H9 (cell line): ENCODE data around the gene RFT1. TPM values are rescaled to one million over a fixed set of nuclear protein-coding genes. Genes with fewer than 3 reads are reported as not detected.

Experiments used
- DNase-seq: peaks from one replicate; pipeline ENCODE4 v3.0.0-alpha.2; 2017
- H2AFZ ChIP-seq: one replicate; pipeline ENCODE4 v1.6.1; 2013; ENCODE audit warnings: mild to moderate bottlenecking, low read length, control low read depth, moderate library complexity
- H2AK5ac ChIP-seq: 2 replicates; pipeline ENCODE4 v1.6.1; 2013; ENCODE audit warnings: low read length, control low read depth, mixed read lengths; ENCODE audit not compliant: insufficient read length
- H2BK120ac ChIP-seq: one replicate; pipeline ENCODE4 v1.6.1; 2013; ENCODE audit warnings: low read depth, mild to moderate bottlenecking, low read length, control low read depth, inconsistent platforms; ENCODE audit not compliant: poor library complexity, severe bottlenecking
- H2BK12ac ChIP-seq: 2 replicates; pipeline ENCODE4 v1.6.1; 2013; ENCODE audit warnings: low read length, control low read depth, mixed read lengths, low read depth; ENCODE audit not compliant: insufficient read length
- H2BK15ac ChIP-seq: 2 replicates; pipeline ENCODE4 v1.6.1; 2013; ENCODE audit warnings: low read depth, low read length, control low read depth
- H2BK20ac ChIP-seq: one replicate; pipeline ENCODE4 v1.6.1; 2013; ENCODE audit warnings: low read depth, mild to moderate bottlenecking, low read length, control low read depth, inconsistent platforms; ENCODE audit not compliant: poor library complexity, severe bottlenecking
- H2BK5ac ChIP-seq: 2 replicates; pipeline ENCODE4 v1.6.1; 2013; ENCODE audit warnings: low read length, control low read depth, mixed read lengths; ENCODE audit not compliant: insufficient read length
- H3K14ac ChIP-seq: 2 replicates; pipeline ENCODE4 v1.6.1; 2013; ENCODE audit warnings: low read length, control low read depth; ENCODE audit not compliant: insufficient read depth
- H3K18ac ChIP-seq: 2 replicates; pipeline ENCODE4 v1.6.1; 2013; ENCODE audit warnings: low read depth, mild to moderate bottlenecking, mixed read lengths, low read length, control low read depth; ENCODE audit not compliant: insufficient read length
- H3K23ac ChIP-seq: 2 replicates; pipeline ENCODE4 v1.6.1; 2013; ENCODE audit warnings: low read length, control low read depth, mixed read lengths, low read depth; ENCODE audit not compliant: insufficient read length
- H3K23me2 ChIP-seq: 2 replicates; pipeline ENCODE4 v1.6.1; 2013; ENCODE audit warnings: low read depth, mild to moderate bottlenecking, mixed read lengths, low read length, control low read depth; ENCODE audit not compliant: insufficient read length, poor library complexity, severe bottlenecking
- H3K27ac ChIP-seq: 2 replicates; pipeline ENCODE4 v1.5.1; 2013; ENCODE audit warnings: low read length, control low read depth, mixed read lengths, low read depth; ENCODE audit not compliant: insufficient read length
- H3K27me3 ChIP-seq: 2 replicates; pipeline ENCODE4 v1.6.1; 2013; ENCODE audit warnings: low read length, control low read depth, inconsistent platforms; ENCODE audit not compliant: insufficient read depth
- H3K4ac ChIP-seq: 2 replicates; pipeline ENCODE4 v1.6.1; 2013; ENCODE audit warnings: low read depth, mild to moderate bottlenecking, control low read depth, inconsistent platforms, low read length, moderate library complexity
- H3K4me1 ChIP-seq: 2 replicates; pipeline ENCODE4 v1.6.1; 2013; ENCODE audit warnings: low read length, control low read depth, inconsistent platforms; ENCODE audit not compliant: insufficient read depth
- H3K4me2 ChIP-seq: 2 replicates; pipeline ENCODE4 v1.6.1; 2013; ENCODE audit warnings: low read length, control low read depth, mixed read lengths; ENCODE audit not compliant: insufficient read length, insufficient read depth
- H3K56ac ChIP-seq: 2 replicates; pipeline ENCODE4 v1.6.1; 2013; ENCODE audit warnings: low read depth, mild to moderate bottlenecking, mixed read lengths, low read length, control low read depth; ENCODE audit not compliant: insufficient read length
- H3K79me1 ChIP-seq: 2 replicates; pipeline ENCODE4 v1.6.1; 2013; ENCODE audit warnings: low read depth, mild to moderate bottlenecking, moderate library complexity, low read length, control low read depth, inconsistent platforms; ENCODE audit not compliant: insufficient read depth, poor library complexity, severe bottlenecking
- H3K79me2 ChIP-seq: 2 replicates; pipeline ENCODE4 v1.6.1; 2013; ENCODE audit warnings: low read length, control low read depth, inconsistent platforms; ENCODE audit not compliant: insufficient read depth
- H3K9ac ChIP-seq: 2 replicates; pipeline ENCODE4 v1.6.1; 2013; ENCODE audit warnings: low read length, control low read depth, mixed read lengths; ENCODE audit not compliant: insufficient read length; ENCODE audit errors: extremely low read depth
- H3K9me3 ChIP-seq: one replicate; pipeline ENCODE4 v1.6.1; 2013; ENCODE audit warnings: low read depth, low read length, inconsistent platforms; ENCODE audit not compliant: control insufficient read depth
- H3T11ph ChIP-seq: one replicate; pipeline ENCODE4 v1.6.1; 2013; ENCODE audit warnings: mild to moderate bottlenecking, low read length, control low read depth, inconsistent platforms
- H4K20me1 ChIP-seq: one replicate; pipeline ENCODE4 v1.6.1; 2013; ENCODE audit not compliant: control insufficient read depth, insufficient read length, insufficient read depth
- H4K5ac ChIP-seq: 2 replicates; pipeline ENCODE4 v1.6.1; 2013; ENCODE audit warnings: low read depth, mild to moderate bottlenecking, mixed read lengths, low read length, control low read depth; ENCODE audit not compliant: insufficient read length
- H4K8ac ChIP-seq: replicated peaks from 2 replicates; pipeline ENCODE4 v1.6.1; 2013; ENCODE audit warnings: low read length, control low read depth, mixed read lengths, low read depth; ENCODE audit not compliant: insufficient read length
- H4K91ac ChIP-seq: 2 replicates; pipeline ENCODE4 v1.6.1; 2013; ENCODE audit warnings: low read depth, mild to moderate bottlenecking, moderate library complexity, mixed read lengths, low read length, control low read depth; ENCODE audit not compliant: insufficient read length
- H3K27ac Mint-ChIP-seq, 3 experiments: 2 replicates in 2 of 3; 3 replicates in 1 of 3; pipeline ENCODE4 v1.8.0; 2020 to 2021; ENCODE audit warnings: mixed read lengths in 3 of 3, mild to moderate bottlenecking in 1 of 3, moderate library complexity in 1 of 3
- H3K27me3 Mint-ChIP-seq: 2 replicates; pipeline ENCODE4 v1.8.0; 2021; ENCODE audit warnings: low read depth, mild to moderate bottlenecking, moderate library complexity, mixed read lengths
- H3K36me3 Mint-ChIP-seq, 3 experiments: 2 replicates in 2 of 3; 3 replicates in 1 of 3; pipeline ENCODE4 v1.8.0; 2020 to 2021; ENCODE audit warnings: low read depth in 3 of 3, mixed read lengths in 3 of 3; ENCODE audit not compliant: insufficient read depth in 1 of 3
- H3K4me1 Mint-ChIP-seq, 2 experiments: 2 replicates each; pipeline ENCODE4 v1.8.0; 2020; ENCODE audit warnings: mixed read lengths in 2 of 2
- H3K4me3 Mint-ChIP-seq, 2 experiments: 2 replicates in 1 of 2; 3 replicates in 1 of 2; pipeline ENCODE4 v1.8.0; 2020 to 2021; ENCODE audit warnings: mild to moderate bottlenecking in 2 of 2, mixed read lengths in 2 of 2, moderate library complexity in 1 of 2
- H3K9me3 Mint-ChIP-seq, 2 experiments: 2 replicates in 1 of 2; 3 replicates in 1 of 2; pipeline ENCODE4 v1.8.0; 2020; ENCODE audit warnings: mild to moderate bottlenecking in 2 of 2, mixed read lengths in 2 of 2, moderate library complexity in 1 of 2
- WGBS: extraction: QIAGEN DNeasy Blood & Tissue Kit; methylation state at CpG from one replicate; pipeline ENCODE4 v1.1.7; 2013; ENCODE audit warnings: missing lambda C conversion rate, low lambda C conversion rate, mixed read lengths; ENCODE audit not compliant: insufficient read length; ENCODE audit errors: extremely low coverage; 5-methylcytosine and 5-hydroxymethylcytosine counted together
- total RNA-seq: library from RNA; stranded (reverse); gene quantifications from 2 replicates; pipeline ENCODE4 v1.2.1, GENCODE V29; 2021
- TF ChIP-seq, protein P1 (sequence below): fragments of 200-600 bp; sonication (generic); conservative IDR thresholded peaks from 3 replicates; pipeline ENCODE4 v1.8.0; 2021; ENCODE audit warnings: antibody characterized with exemption, mild to moderate bottlenecking

Gene RFT1
- total RNA-seq, 1 experiment from 2014 or later = 24.1 TPM

- no peak overlapping the region for H3K27ac ChIP-seq
- no peak overlapping the region for H4K8ac ChIP-seq
- H3K56ac ChIP-seq = no peak overlapping the region
- no peak overlapping the region for H2BK12ac ChIP-seq
- Mint-ChIP-seq H3K36me3 (peaks cover 0 to 14% (median 9%) of the 10 kb centered on the region in 3 experiments; a peak in 6 of 7 replicates), H3K27ac (peak overlapping the region in 1 of 3 experiments; percentile 30; a peak in 3 of 7 replicates), H3K4me1 (no peaks in the 10 kb centered on the region), H3K27me3 (no peaks in the 10 kb centered on the region), H3K4me3 (no peak overlapping the region), H3K9me3 (no peaks in the 10 kb centered on the region)
- H3K79me2 ChIP-seq = no peaks in the 10 kb centered on the region
- H2AK5ac ChIP-seq = no peak overlapping the region
- TF ChIP-seq, protein P1, sequence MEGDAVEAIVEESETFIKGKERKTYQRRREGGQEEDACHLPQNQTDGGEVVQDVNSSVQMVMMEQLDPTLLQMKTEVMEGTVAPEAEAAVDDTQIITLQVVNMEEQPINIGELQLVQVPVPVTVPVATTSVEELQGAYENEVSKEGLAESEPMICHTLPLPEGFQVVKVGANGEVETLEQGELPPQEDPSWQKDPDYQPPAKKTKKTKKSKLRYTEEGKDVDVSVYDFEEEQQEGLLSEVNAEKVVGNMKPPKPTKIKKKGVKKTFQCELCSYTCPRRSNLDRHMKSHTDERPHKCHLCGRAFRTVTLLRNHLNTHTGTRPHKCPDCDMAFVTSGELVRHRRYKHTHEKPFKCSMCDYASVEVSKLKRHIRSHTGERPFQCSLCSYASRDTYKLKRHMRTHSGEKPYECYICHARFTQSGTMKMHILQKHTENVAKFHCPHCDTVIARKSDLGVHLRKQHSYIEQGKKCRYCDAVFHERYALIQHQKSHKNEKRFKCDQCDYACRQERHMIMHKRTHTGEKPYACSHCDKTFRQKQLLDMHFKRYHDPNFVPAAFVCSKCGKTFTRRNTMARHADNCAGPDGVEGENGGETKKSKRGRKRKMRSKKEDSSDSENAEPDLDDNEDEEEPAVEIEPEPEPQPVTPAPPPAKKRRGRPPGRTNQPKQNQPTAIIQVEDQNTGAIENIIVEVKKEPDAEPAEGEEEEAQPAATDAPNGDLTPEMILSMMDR = no peak
- no peaks in the 10 kb centered on the region for H3K23me2 ChIP-seq
- no peaks in the 10 kb centered on the region for H3K4me1 ChIP-seq
- H2BK120ac ChIP-seq = no peak overlapping the region
- H4K5ac ChIP-seq = no peak overlapping the region
- H2BK20ac ChIP-seq = no peak overlapping the region
- no peak overlapping the region for H3K14ac ChIP-seq
- no peak overlapping the region for H2AFZ ChIP-seq
- H4K20me1 ChIP-seq = no peaks in the 10 kb centered on the region
- DNase-seq = no peak
- no peak overlapping the region for H3K4me2 ChIP-seq
- H3K79me1 ChIP-seq = no peaks in the 10 kb centered on the region
- H3T11ph ChIP-seq = no peak overlapping the region
- H3K27me3 ChIP-seq = no peaks in the 10 kb centered on the region
- H3K9me3 ChIP-seq = no peaks in the 10 kb centered on the region
- H2BK5ac ChIP-seq = no peak overlapping the region
- no peak overlapping the region for H4K91ac ChIP-seq
- WGBS = no CpG with 5 or more reads among the region's 2 CpGs
- H2BK15ac ChIP-seq = no peak overlapping the region
- no peak overlapping the region for H3K9ac ChIP-seq
- no peak overlapping the region for H3K23ac ChIP-seq
- no peak overlapping the region for H3K18ac ChIP-seq
- H3K4ac ChIP-seq = no peak overlapping the region
Measured at GRCh38 chr3:53092942-53093341, 37.3 kb downstream of the RFT1 start.
